ENCODE measurements around the gene RNF14.
"Not testable (repeated sequence)": the region's sequence is repeated elsewhere in the genome, so short reads cannot be mapped to it uniquely, and the experiment has no call there.

GRCh38 chr5:142037599-142037998, 68.7 kb downstream of the RNF14 start:
- not testable (repeated sequence) for TF ChIP-seq CTCF (IDR thresholded peaks at IDR 0.05); ZNF532 (CRISPR knock-in tag; IDR thresholded peaks at IDR 0.05; ENCODE audit: borderline replicate concordance); ZNF416 (CRISPR knock-in tag; IDR thresholded peaks at IDR 0.05); OVOL2 (CRISPR knock-in tag; IDR thresholded peaks at IDR 0.05; ENCODE audit: borderline replicate concordance); ATF1 (CRISPR knock-in tag; IDR thresholded peaks at IDR 0.05); SMAD3 (CRISPR knock-in tag; IDR thresholded peaks at IDR 0.05; ENCODE audit: borderline replicate concordance); SP1 (CRISPR knock-in tag; conservative IDR thresholded peaks at IDR 0.05); ZNF396 (CRISPR knock-in tag; IDR thresholded peaks at IDR 0.05; ENCODE audit: borderline replicate concordance); TCF7 (CRISPR knock-in tag; IDR thresholded peaks at IDR 0.05; ENCODE audit: low read depth)
